ENCODE data around the gene ARMC8.
A peak's percentile ranks its signal among the peaks of the same experiment; 100 is the strongest.
"Not testable (repeated sequence)": the region's sequence is repeated elsewhere in the genome, so short reads cannot be mapped to it uniquely, and the experiment has no call there.

The ARMC8 gene

GRCh38 chr3:138187296-138188012 is at the start of gene ARMC8:
ARMC8 (plus strand) TSS chr3:138187301; CDS start chr3:138187555, 254 bp downstream.
- peak; percentile 80 to 83 for DNase-seq

GRCh38 chr3:138137861-138138260 is 49.2 kb upstream of the ARMC8 start:
- DNase-seq: no peak

- DNase-seq: no peak
These were observed 47.4 kb upstream of the ARMC8 start for GRCh38 chr3:138139691-138140090.

GRCh38 chr3:138140940-138141339 is 46.2 kb upstream of the ARMC8 start:
- DNase-seq: no peak

- DNase-seq: not testable (repeated sequence)
These were observed 44.9 kb upstream of the ARMC8 start for GRCh38 chr3:138142181-138142580.

GRCh38 chr3:138148503-138148902 is 38.6 kb upstream of the ARMC8 start:
- DNase-seq: no peak

- DNase-seq: no peak
These were observed 32.6 kb upstream of the ARMC8 start for GRCh38 chr3:138154534-138154933.

GRCh38 chr3:138157743-138158142 is 29.4 kb upstream of the ARMC8 start:
- no peak for DNase-seq

- DNase-seq: no peak
These were observed 22.0 kb upstream of the ARMC8 start for GRCh38 chr3:138165061-138165460.

- no peak for DNase-seq
These were observed 14.5 kb upstream of the ARMC8 start for GRCh38 chr3:138172625-138173024.

- no peak for DNase-seq
These were observed 13.2 kb upstream of the ARMC8 start for GRCh38 chr3:138173769-138174420.

GRCh38 chr3:138174421-138175131 is 12.5 kb upstream of the ARMC8 start, which contains the start of gene DBR1:
DBR1 (minus strand) TSS chr3:138174921; CDS start chr3:138174795, 126 bp downstream.
- peak; percentile 45 to 95 for DNase-seq

- DNase-seq: peak; percentile 20 to 61
These were observed 6.6 kb upstream of the ARMC8 start for GRCh38 chr3:138180375-138181029.

- DNase-seq: no peak
These were observed 2.1 kb upstream of the ARMC8 start for GRCh38 chr3:138184994-138185393.

- no peak for DNase-seq
These were observed 880 bp upstream of the ARMC8 start for GRCh38 chr3:138186221-138186620.

- peak; percentile 85 to 94 for DNase-seq
These were observed 252 bp upstream of the ARMC8 start for GRCh38 chr3:138186803-138187295.

GRCh38 chr3:138188013-138188730 is 1.1 kb downstream of the ARMC8 start:
- no peak for DNase-seq

GRCh38 chr3:138195481-138195880 is 8.4 kb downstream of the ARMC8 start:
- peak; percentile 57 to 77 for DNase-seq

GRCh38 chr3:138196023-138196422 is 8.9 kb downstream of the ARMC8 start:
- DNase-seq: no peak

GRCh38 chr3:138197058-138197457 is 10.0 kb downstream of the ARMC8 start:
- DNase-seq: no peak

- no peak for DNase-seq
These were observed 10.4 kb downstream of the ARMC8 start for GRCh38 chr3:138197524-138197923.

- DNase-seq: no peak
These were observed 12.8 kb downstream of the ARMC8 start for GRCh38 chr3:138199851-138200250.
